Erythroblast (primary cell): ENCODE results near the gene GPR37.

Experiments
- GATA1 ChIP-seq: IDR thresholded peaks from 2 replicates; pipeline ENCODE4 v1.6.1; 2011; ENCODE audit warnings: low read depth, mild to moderate bottlenecking, control low read depth, low read length, moderate library complexity
- POLR2A ChIP-seq: IDR thresholded peaks from 2 replicates; pipeline ENCODE4 v1.6.1; 2011; ENCODE audit warnings: mild to moderate bottlenecking, low read length

DNA sequence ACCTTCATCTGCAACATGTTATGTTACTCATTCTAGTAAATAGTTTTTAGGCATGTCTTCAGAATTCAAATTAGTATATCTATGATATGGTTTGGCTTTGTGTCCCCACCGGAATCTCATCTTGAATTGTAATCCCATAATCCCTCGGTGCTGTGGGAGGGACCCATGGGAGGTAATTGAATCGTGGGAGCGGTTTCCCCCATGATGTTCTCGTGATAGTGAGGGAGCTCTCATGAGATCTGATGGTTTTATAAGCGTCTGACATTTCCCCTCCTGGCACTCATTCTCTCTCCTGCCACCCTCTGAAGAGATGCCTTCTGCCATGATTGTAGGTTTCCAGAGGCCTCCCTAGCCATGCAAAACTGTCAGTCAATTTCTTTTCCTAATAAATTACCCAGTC, 20.4 kb upstream of the GPR37 start:
- TF ChIP-seq POLR2A (no peak), GATA1 (no peak)
